Common myeloid progenitor, CD34-positive (primary cell): ENCODE results near the gene PAPSS1.

Experiments used
- CTCF ChIA-PET: fragments of 350-600 bp; sonication (Branson Sonifier 250); formaldehyde crosslinking; loops from one replicate; lab custom pipeline; 2021; ENCODE audit warnings: antibody characterized with exemption; lab: Charles Lee
- POLR2A ChIA-PET: fragments of 350-600 bp; sonication (Branson Sonifier 250); formaldehyde crosslinking; loops from one replicate; lab custom pipeline; 2021; ENCODE audit warnings: antibody characterized with exemption; lab: Charles Lee
- DNase-seq, 3 donors: peaks; one replicate each; pipeline versions ENCODE4 v3.0.0 to v3.0.0-alpha.2; 2013
- H3K27ac ChIP-seq, 2 experiments: 1 replicate in 1 of 2; 2 replicates in 1 of 2; pipeline ENCODE4 v1.7.0; 2013; ENCODE audit warnings: inconsistent platforms in 2 of 2, low read length in 2 of 2, mild to moderate bottlenecking in 2 of 2, low read depth in 1 of 2, moderate library complexity in 1 of 2; ENCODE audit not compliant: severe bottlenecking in 2 of 2, insufficient read depth in 1 of 2, poor library complexity in 1 of 2
- H3K27me3 ChIP-seq, 5 experiments: replicated peaks in 2 of 5; 1 replicate in 3 of 5; 2 replicates in 2 of 5; pipeline versions ENCODE4 v1.6.1 to v1.7.0; 2013; ENCODE audit warnings: low read length in 4 of 5, mild to moderate bottlenecking in 2 of 5, moderate library complexity in 2 of 5, inconsistent platforms in 1 of 5; ENCODE audit not compliant: insufficient read depth in 5 of 5, control insufficient read depth in 4 of 5
- H3K36me3 ChIP-seq, 4 experiments: 1 replicate in 2 of 4; 2 replicates in 2 of 4; pipeline versions ENCODE4 v1.6.1 to v1.7.0; 2013; ENCODE audit warnings: low read length in 3 of 4, control low read depth in 1 of 4, mild to moderate bottlenecking in 1 of 4; ENCODE audit not compliant: control insufficient read depth in 4 of 4, insufficient read depth in 4 of 4
- H3K4me1 ChIP-seq, 4 experiments: 1 replicate in 3 of 4; 2 replicates in 1 of 4; pipeline versions ENCODE4 v1.6.1 to v1.7.1; 2013; ENCODE audit warnings: low read length in 3 of 4, mild to moderate bottlenecking in 3 of 4, control low read depth in 1 of 4, inconsistent platforms in 1 of 4, moderate library complexity in 1 of 4; ENCODE audit not compliant: control insufficient read depth in 4 of 4, insufficient read depth in 4 of 4; ENCODE audit errors: control extremely low read depth in 1 of 4
- H3K4me3 ChIP-seq, 7 experiments: 1 replicate in 4 of 7; 2 replicates in 3 of 7; pipeline versions ENCODE4 v1.5.1 to v1.7.0; 2013; ENCODE audit warnings: mild to moderate bottlenecking in 7 of 7, low read length in 6 of 7, moderate library complexity in 6 of 7, inconsistent platforms in 2 of 7, low read depth in 2 of 7, control low read depth in 1 of 7; ENCODE audit not compliant: insufficient read depth in 4 of 7, control insufficient read depth in 1 of 7; ENCODE audit errors: extremely low read depth in 1 of 7
- H3K9me3 ChIP-seq, 5 experiments: 1 replicate in 4 of 5; 2 replicates in 1 of 5; pipeline versions ENCODE4 v1.6.1 to v1.7.1; 2013; ENCODE audit warnings: low read length in 4 of 5, mild to moderate bottlenecking in 2 of 5, inconsistent platforms in 1 of 5, low read depth in 1 of 5, moderate library complexity in 1 of 5; ENCODE audit not compliant: control insufficient read depth in 4 of 5, insufficient read depth in 2 of 5; ENCODE audit errors: control extremely low read depth in 1 of 5
- WGBS: methylation state at CpG from one replicate; pipeline ENCODE4 v1.1.5; 2013; ENCODE audit not compliant: insufficient coverage; 5-methylcytosine and 5-hydroxymethylcytosine counted together

The PAPSS1 gene

DNA sequence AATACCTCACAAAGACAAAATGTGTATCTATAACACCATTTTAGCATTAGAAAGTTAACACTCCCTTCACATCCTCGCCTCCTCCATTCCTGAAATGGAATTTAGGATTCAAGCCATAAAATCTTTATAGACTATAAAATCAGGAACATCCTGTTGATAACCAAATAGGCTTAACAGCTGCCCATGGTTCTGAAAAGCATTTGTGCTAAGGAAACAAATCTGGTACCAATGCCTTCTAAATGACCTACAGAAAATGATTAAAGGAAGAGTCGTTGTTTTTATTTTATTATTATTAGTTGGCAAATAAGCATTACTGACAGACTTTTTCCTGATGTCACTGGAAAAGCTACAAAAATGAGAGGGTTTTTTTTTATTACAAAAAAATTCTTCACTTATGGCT, 79.8 kb downstream of the PAPSS1 start:
- ChIA-PET POLR2A (no interaction called here), CTCF (interaction anchor here (1.0 to 1.5 kb wide), 2 partner anchors 8 to 9 kb away, joined by 3 read pairs; no protein-coding TSS in a partner anchor)
- Histone ChIP-seq H3K9me3 (no peaks in the 10 kb centered on the region), H3K4me3 (no peak overlapping the region), H3K27me3 (no peaks in the 10 kb centered on the region), H3K4me1 (no peaks in the 10 kb centered on the region), H3K36me3 (peaks cover 11 to 27% (median 25%) of the 10 kb centered on the region in 4 experiments), H3K27ac (no peak overlapping the region)
- no CpG with 5 or more reads among the region's 2 CpGs for WGBS
- no peak for DNase-seq

- CTCF ChIA-PET: no interaction called here
- DNase-seq: no peak
Measured at GRCh38 chr4:107635735-107636134, 84.3 kb downstream of the PAPSS1 start.

DNA sequence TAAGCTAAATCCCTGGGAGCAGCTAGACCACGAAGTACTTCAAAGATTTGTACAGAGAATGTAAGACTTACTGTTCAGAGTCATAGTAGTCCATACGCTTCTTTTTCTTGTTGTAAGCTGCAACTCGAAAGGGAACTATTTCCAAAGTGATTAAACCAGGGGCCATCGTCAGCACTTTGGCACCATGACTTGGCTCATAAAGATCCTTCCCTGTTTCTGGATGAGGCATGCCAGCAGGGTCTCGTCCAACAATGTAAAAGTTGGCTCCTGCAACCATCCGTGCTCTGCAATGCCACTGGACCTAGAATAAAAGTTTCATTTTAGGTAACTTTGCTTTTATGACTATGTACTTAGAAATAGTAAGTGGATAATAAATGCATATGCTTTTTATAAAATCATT, 88.5 kb downstream of the PAPSS1 start:
- ChIA-PET CTCF (interaction anchor here (0.9 kb wide), 1 partner anchor 9 kb away, joined by 3 read pairs; no protein-coding TSS in a partner anchor), POLR2A (no interaction called here)

More at GRCh38 chr4:107635735-107636134, 84.3 kb downstream of the PAPSS1 start:
- no CpG with 5 or more reads among the region's 2 CpGs for WGBS
- Histone ChIP-seq H3K27ac (no peak overlapping the region), H3K4me3 (no peak overlapping the region), H3K4me1 (no peaks in the 10 kb centered on the region), H3K9me3 (peaks cover 0 to 2% (median 0%) of the 10 kb centered on the region in 5 experiments), H3K27me3 (no peaks in the 10 kb centered on the region), H3K36me3 (peaks cover 3 to 17% (median 7%) of the 10 kb centered on the region in 4 experiments)
- POLR2A ChIA-PET: no interaction called here

DNA sequence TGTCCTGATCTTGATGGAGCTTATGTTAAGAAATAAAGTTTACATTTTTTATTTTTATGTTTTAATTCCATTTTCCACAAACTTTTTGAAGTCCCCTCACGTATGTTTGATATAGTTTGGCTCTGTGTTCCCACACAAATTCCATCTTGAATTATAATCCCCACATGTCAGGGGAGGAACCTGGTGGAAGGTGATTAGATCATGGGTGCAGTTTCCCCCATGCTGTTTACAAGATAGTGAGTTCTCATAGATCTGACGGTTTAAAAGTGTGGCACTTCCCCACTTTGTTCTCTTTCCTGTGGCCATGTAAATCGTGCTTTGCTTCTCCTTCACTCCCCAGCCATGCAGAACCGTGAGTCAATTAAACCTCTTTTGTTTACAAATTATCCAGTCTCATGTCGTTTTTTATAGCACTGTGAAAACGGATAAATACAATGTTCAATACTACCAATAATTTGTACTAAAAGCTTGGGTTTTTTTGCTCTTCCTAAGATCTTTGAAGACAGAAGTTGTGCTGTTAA, 89.8 kb downstream of the PAPSS1 start:
- DNase-seq: peak in 1 of 3 donors; percentile 3
- WGBS: 69% methylated on average over 3 of the region's 6 CpGs
- Histone ChIP-seq H3K36me3 (peaks cover 7 to 37% (median 15%) of the 10 kb centered on the region in 4 experiments), H3K27me3 (no peaks in the 10 kb centered on the region), H3K4me1 (no peaks in the 10 kb centered on the region), H3K9me3 (peaks cover 0 to 2% (median 0%) of the 10 kb centered on the region in 5 experiments), H3K4me3 (no peak overlapping the region), H3K27ac (no peak overlapping the region)
- ChIA-PET POLR2A (no interaction called here), CTCF (no interaction called here)

More for the DNA sequence above, 88.5 kb downstream of the PAPSS1 start:
- DNase-seq: no peak
- Histone ChIP-seq H3K27me3 (no peaks in the 10 kb centered on the region), H3K27ac (no peak overlapping the region), H3K4me3 (no peak overlapping the region), H3K4me1 (no peaks in the 10 kb centered on the region), H3K9me3 (peaks cover 0 to 2% (median 0%) of the 10 kb centered on the region in 5 experiments), H3K36me3 (peaks cover 7 to 32% (median 15%) of the 10 kb centered on the region in 4 experiments)
- 97% methylated on average over 5 of the region's 6 CpGs for WGBS

GRCh38 chr4:107629318-107629717, 90.7 kb downstream of the PAPSS1 start:
- Histone ChIP-seq H3K27me3 (no peaks in the 10 kb centered on the region), H3K4me1 (no peaks in the 10 kb centered on the region), H3K9me3 (peaks cover 0 to 6% (median 0%) of the 10 kb centered on the region in 5 experiments), H3K36me3 (peaks cover 7 to 45% (median 17%) of the 10 kb centered on the region in 4 experiments), H3K4me3 (no peak overlapping the region), H3K27ac (no peak overlapping the region)
- WGBS: 88% methylated on average over 2 of the region's 3 CpGs
- ChIA-PET POLR2A (no interaction called here), CTCF (no interaction called here)
- DNase-seq: no peak

- DNase-seq: no peak
- Histone ChIP-seq H3K4me1 (no peaks in the 10 kb centered on the region), H3K27ac (no peak overlapping the region), H3K9me3 (peaks cover 3 to 21% (median 5%) of the 10 kb centered on the region in 5 experiments), H3K27me3 (no peaks in the 10 kb centered on the region), H3K4me3 (no peak overlapping the region), H3K36me3 (peaks cover 11 to 49% (median 13%) of the 10 kb centered on the region in 4 experiments)
- POLR2A ChIA-PET: no interaction called here
- WGBS: 100% methylated on average over 1 of the region's 4 CpGs
- CTCF ChIA-PET: no interaction called here
Measured at GRCh38 chr4:107625391-107625902, 94.6 kb downstream of the PAPSS1 start.

DNA sequence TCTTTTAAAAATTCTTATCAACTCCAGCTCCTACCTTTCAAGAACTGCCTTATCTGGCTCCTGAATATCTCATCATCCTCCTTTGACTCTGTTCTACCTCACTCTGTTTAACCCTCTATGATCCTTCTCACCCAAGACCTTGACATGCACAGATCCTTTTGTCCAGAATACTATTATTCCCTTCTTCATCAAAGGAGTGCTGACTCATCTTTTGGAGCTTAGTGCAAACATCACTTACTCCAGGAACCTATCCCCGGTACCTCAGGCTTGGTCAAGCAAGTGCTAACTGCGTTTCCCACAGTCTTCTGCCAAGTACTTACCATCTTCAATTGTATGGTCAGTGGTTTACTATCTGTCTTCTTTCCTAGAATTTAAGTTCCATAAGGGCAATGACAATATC, 96.0 kb downstream of the PAPSS1 start:
- WGBS: 100% methylated on average over 2 of the region's 2 CpGs
- peaks cover 8 to 41% (median 9%) of the 10 kb centered on the region in 4 experiments for H3K36me3 ChIP-seq
- H3K27ac ChIP-seq: no peak overlapping the region
- ChIA-PET POLR2A (no interaction called here), CTCF (no interaction called here)
- peaks cover 3 to 21% (median 5%) of the 10 kb centered on the region in 5 experiments for H3K9me3 ChIP-seq
- no peaks in the 10 kb centered on the region for H3K27me3 ChIP-seq
- no peak for DNase-seq
- H3K4me1 ChIP-seq: no peaks in the 10 kb centered on the region
- no peak overlapping the region for H3K4me3 ChIP-seq
